ENCODE measurements around the gene DNLZ.

DNLZ gene

GRCh38 chr9:136336881-136337280, 26.7 kb downstream of the DNLZ start:
- Histone ChIP-seq H3K27ac (no peak overlapping the region), H3K4me3 (no peak overlapping the region)

- peak overlapping the region in 1 of 21 experiments; percentile 14 for H3K27ac ChIP-seq
These were observed 27.2 kb downstream of the DNLZ start for GRCh38 chr9:136336156-136336870.

GRCh38 chr9:136335296-136336155, 28.0 kb downstream of the DNLZ start:
- no peak overlapping the region for H3K27ac ChIP-seq
- H3K4me3 ChIP-seq, result no peak overlapping the region

More at GRCh38 chr9:136336156-136336870, 27.2 kb downstream of the DNLZ start:
- no peak overlapping the region for H3K4me3 ChIP-seq

- H3K4me3 ChIP-seq, result no peak overlapping the region
- H3K27ac ChIP-seq, result no peak overlapping the region
These were observed 29.0 kb downstream of the DNLZ start for GRCh38 chr9:136334541-136334940.

GRCh38 chr9:136333486-136333885, 30.1 kb downstream of the DNLZ start:
- no peak overlapping the region for H3K27ac ChIP-seq
- no peak overlapping the region for H3K4me3 ChIP-seq

GRCh38 chr9:136333045-136333444, 30.5 kb downstream of the DNLZ start:
- no peak overlapping the region for H3K4me3 ChIP-seq
- H3K27ac ChIP-seq, result no peak overlapping the region

- no peak overlapping the region for H3K27ac ChIP-seq
These were observed 31.0 kb downstream of the DNLZ start for GRCh38 chr9:136332482-136332983.

GRCh38 chr9:136331556-136332481, 31.7 kb downstream of the DNLZ start:
- no peak overlapping the region for H3K4me3 ChIP-seq

More at GRCh38 chr9:136332482-136332983, 31.0 kb downstream of the DNLZ start:
- no peak overlapping the region for H3K4me3 ChIP-seq

GRCh38 chr9:136331030-136331429, 32.5 kb downstream of the DNLZ start:
- Histone ChIP-seq H3K4me3 (no peak overlapping the region), H3K27ac (no peak overlapping the region)

More at GRCh38 chr9:136331556-136332481, 31.7 kb downstream of the DNLZ start:
- H3K27ac ChIP-seq, result no peak overlapping the region

GRCh38 chr9:136330406-136330990, 33.0 kb downstream of the DNLZ start:
- no peak overlapping the region for H3K27ac ChIP-seq
- no peak overlapping the region for H3K4me3 ChIP-seq

- Histone ChIP-seq H3K27ac (peak overlapping the region in 5 of 21 experiments; percentile 14 to 86 (median 17)), H3K4me3 (peak overlapping the region in 1 of 7 experiments; percentile 47)
These were observed 33.7 kb downstream of the DNLZ start for GRCh38 chr9:136329636-136330405.

- Histone ChIP-seq H3K27ac (peak overlapping the region in 10 of 21 experiments; percentile 10 to 86 (median 80)), H3K4me3 (peak overlapping the region in 4 of 7 experiments; percentile 46 to 57 (median 50))
These were observed 34.3 kb downstream of the DNLZ start for GRCh38 chr9:136329211-136329627.

GRCh38 chr9:136328622-136329041, 34.9 kb downstream of the DNLZ start:
- Histone ChIP-seq H3K4me3 (peak overlapping the region; percentile 46 to 59 (median 54)), H3K27ac (peak overlapping the region in 17 of 21 experiments; percentile 33 to 87 (median 77))

- peak overlapping the region; percentile 46 to 59 (median 54) for H3K4me3 ChIP-seq
- H3K27ac ChIP-seq, result peak overlapping the region; percentile 25 to 87 (median 76)
These were observed 35.4 kb downstream of the DNLZ start for GRCh38 chr9:136328011-136328621.

GRCh38 chr9:136327304-136327974, 36.1 kb downstream of the DNLZ start, which contains the start of gene GPSM1:
GPSM1 (plus strand) TSS chr9:136327539; CDS start chr9:136327696, 157 bp downstream.
- H3K27ac ChIP-seq, result peak within 1 kb of the TSS; percentile 25 to 87 (median 76)
- H3K4me3 ChIP-seq, result peak within 1 kb of the TSS; percentile 46 to 59 (median 54)

GRCh38 chr9:136326761-136327303, 36.7 kb downstream of the DNLZ start:
- H3K4me3 ChIP-seq, result peak overlapping the region; percentile 20 to 59 (median 54)
- H3K27ac ChIP-seq, result peak overlapping the region in 20 of 21 experiments; percentile 66 to 87 (median 75)
